Activated naive CD8-positive, alpha-beta T cell (primary cell): Measurements from ENCODE around the gene TMC6.
A peak's percentile ranks its signal among the peaks of the same experiment; 100 is the strongest.

Experiments
- H3K27ac Mint-ChIP-seq: one replicate; pipeline ENCODE4 v1.8.0; 2021; ENCODE audit warnings: mixed read lengths
- H3K27me3 Mint-ChIP-seq: one replicate; pipeline ENCODE4 v1.8.0; 2021; ENCODE audit warnings: mixed read lengths
- H3K36me3 Mint-ChIP-seq: one replicate; pipeline ENCODE4 v1.8.0; 2021; ENCODE audit warnings: mixed read lengths
- H3K4me1 Mint-ChIP-seq: one replicate; pipeline ENCODE4 v1.8.0; 2021; ENCODE audit warnings: low read depth, mixed read lengths
- H3K4me3 Mint-ChIP-seq: one replicate; pipeline ENCODE4 v1.8.0; 2021; ENCODE audit warnings: mild to moderate bottlenecking, mixed read lengths
- H3K9me3 Mint-ChIP-seq: one replicate; pipeline ENCODE4 v1.8.0; 2021; ENCODE audit warnings: low read depth, mixed read lengths

Gene TMC6

GRCh38 chr17:78164748-78165607 lies 36.4 kb upstream of the TMC6 start:
- Mint-ChIP-seq H3K9me3 (no peaks in the 10 kb centered on the region), H3K36me3 (no peaks in the 10 kb centered on the region), H3K4me3 (no peak overlapping the region), H3K27ac (no peak overlapping the region), H3K27me3 (no peaks in the 10 kb centered on the region), H3K4me1 (peaks cover 2% of the 10 kb centered on the region)

DNA sequence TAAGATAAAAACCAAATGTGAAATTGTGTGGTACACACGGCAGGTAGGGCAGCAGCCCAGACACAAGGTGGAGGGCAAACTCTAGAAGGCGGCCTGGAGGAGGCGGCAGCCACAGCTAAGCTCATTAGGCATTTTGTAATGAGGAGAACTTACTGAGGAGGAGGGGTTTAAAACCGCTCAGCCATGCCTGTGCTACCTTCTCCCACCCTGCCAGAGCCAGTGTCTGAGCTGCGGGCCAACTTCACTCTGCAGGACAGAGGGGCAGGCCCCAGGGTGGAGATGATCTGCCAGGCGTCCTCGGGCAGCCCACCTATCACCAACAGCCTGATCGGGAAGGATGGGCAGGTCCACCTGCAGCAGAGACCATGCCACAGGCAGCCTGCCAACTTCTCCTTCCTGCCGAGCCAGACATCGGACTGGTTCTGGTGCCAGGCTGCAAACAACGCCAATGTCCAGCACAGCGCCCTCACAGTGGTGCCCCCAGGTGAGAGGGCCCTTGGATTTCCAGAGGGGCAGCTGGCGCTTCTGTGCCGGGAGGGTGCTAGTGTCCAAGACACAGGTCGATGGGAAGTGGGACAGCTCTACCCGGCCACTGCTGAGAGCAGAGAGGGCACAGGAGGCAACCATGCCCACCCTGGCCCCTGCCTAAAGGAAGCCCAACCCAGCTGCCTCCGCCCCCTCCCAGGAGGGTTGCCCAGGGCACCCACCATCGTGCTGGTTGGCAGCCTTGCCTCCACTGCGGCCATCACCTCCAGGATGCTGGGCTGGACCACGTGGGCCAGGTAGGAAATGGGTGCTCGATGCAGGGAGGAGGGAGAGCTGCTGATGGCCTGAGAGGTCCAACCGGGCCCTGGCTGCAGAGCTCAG lies 35.6 kb upstream of the TMC6 start:
- H3K4me3 Mint-ChIP-seq: no peak overlapping the region

DNA sequence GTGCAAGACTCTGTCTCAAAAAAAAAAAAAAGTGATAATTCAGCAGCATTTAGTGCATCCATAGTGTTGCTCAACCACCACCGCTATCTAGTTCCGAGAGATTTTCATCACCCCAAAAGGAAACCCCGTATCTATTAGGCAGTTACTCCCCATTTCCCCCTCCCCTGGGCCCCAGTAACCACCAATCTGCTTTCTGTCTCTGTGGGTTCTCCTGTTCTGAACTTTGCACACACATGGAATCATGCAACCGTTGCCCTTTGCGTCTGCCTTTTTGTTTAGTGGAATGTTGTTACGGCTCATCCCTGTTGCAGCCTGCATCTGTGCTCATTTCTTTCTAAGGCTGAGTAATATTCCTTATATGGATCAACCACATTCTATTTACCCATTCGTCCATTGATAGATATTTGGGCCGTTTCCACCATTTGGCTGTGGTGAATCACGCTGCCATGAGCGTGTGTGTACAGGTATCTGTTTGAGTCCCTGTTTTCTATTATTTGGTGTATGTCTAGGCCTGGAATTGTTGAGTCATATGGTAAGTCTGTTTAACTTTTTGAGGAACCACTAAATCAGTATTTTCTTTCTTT lies 31.1 kb upstream of the TMC6 start:
- peak overlapping the region; percentile 31 for H3K27ac Mint-ChIP-seq
- H3K36me3 Mint-ChIP-seq: no peaks in the 10 kb centered on the region
- no peaks in the 10 kb centered on the region for H3K4me1 Mint-ChIP-seq
- no peaks in the 10 kb centered on the region for H3K9me3 Mint-ChIP-seq
- H3K27me3 Mint-ChIP-seq: no peaks in the 10 kb centered on the region
- H3K4me3 Mint-ChIP-seq: no peak overlapping the region

More for the DNA sequence above, 35.6 kb upstream of the TMC6 start:
- Mint-ChIP-seq H3K4me1 (peaks cover 2% of the 10 kb centered on the region), H3K27ac (no peak overlapping the region), H3K9me3 (no peaks in the 10 kb centered on the region), H3K27me3 (no peaks in the 10 kb centered on the region), H3K36me3 (no peaks in the 10 kb centered on the region)

DNA sequence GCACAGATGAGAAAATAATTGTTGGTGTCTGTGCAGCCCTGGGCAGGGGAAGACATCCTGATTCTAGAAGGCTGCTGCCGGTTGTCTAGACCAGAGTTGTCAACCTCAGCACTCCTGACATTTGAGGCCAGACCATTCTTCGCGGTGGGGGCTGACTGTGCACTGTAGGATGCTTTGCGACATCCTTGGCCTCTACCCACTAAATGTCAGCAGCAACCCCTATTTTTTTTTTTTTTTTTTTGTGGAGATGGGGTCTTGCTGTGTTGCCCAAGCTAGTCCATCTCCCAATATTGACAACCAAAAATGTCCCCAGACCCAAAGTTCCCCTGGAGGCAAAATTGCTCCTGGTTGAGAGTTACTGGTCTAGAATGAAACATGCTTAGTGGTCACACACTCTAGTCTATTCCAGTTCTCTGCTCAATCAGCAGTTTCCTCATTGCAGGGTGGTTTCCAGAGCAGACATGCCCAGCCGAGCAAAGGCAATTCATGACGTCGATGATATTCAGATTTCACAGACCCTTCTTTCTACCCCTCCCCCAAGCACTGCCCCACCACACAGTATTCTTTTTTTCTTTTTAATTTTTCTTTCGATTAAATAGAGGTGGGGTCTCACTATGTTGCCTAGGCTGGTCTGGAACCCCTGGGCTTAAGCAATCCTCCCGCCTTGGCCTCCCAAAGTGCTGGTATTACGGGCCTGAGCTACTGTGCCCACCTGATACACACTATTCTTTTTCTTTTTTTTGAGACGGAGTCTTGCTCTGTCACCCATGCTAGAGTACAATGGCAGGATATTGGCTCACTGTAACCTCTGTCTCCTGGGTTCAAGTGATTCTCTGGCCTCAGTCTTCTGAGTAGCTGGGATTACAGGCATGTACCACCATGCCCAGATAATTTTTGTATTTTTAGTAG lies 26.6 kb upstream of the TMC6 start:
- H3K36me3 Mint-ChIP-seq: no peaks in the 10 kb centered on the region
- no peak overlapping the region for H3K4me3 Mint-ChIP-seq
- no peaks in the 10 kb centered on the region for H3K9me3 Mint-ChIP-seq
- no peaks in the 10 kb centered on the region for H3K27me3 Mint-ChIP-seq
- H3K27ac Mint-ChIP-seq: peak overlapping the region; percentile 16
- no peaks in the 10 kb centered on the region for H3K4me1 Mint-ChIP-seq

DNA sequence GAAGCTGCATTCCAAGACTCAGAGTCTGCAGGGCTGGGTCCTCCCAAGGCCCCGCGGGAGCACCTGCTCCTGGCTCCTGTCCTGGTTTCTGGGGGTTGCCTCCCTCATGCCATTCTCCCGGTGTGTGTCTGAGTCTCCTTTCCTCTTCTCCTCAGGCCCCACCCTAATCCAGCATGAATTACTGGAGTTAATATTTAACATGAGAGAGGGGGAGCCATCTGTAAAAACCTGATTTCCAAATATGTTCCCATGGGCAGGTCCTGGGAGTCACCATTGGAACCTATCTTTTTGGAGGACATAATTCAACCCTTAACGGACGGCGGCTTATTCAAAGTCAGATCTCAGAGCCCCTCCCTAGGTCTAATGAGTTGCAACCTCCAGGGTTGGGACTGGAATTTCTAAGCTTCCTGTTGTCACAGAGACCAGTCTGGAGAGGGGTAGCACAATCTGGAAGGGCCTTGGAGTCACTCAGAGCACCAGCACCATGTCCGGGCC lies 23.0 kb upstream of the TMC6 start:
- peaks cover 11% of the 10 kb centered on the region for H3K4me1 Mint-ChIP-seq
- H3K27ac Mint-ChIP-seq: no peak overlapping the region
- H3K36me3 Mint-ChIP-seq: no peaks in the 10 kb centered on the region

GRCh38 chr17:78148286-78149016 lies 19.9 kb upstream of the TMC6 start:
- H3K9me3 Mint-ChIP-seq: no peaks in the 10 kb centered on the region
- no peak overlapping the region for H3K4me3 Mint-ChIP-seq
- no peaks in the 10 kb centered on the region for H3K27me3 Mint-ChIP-seq
- no peaks in the 10 kb centered on the region for H3K36me3 Mint-ChIP-seq
- peaks cover 20% of the 10 kb centered on the region for H3K4me1 Mint-ChIP-seq
- peak overlapping the region; percentile 6 for H3K27ac Mint-ChIP-seq

More for the DNA sequence above, 23.0 kb upstream of the TMC6 start:
- Mint-ChIP-seq H3K27me3 (no peaks in the 10 kb centered on the region), H3K4me3 (no peak overlapping the region), H3K9me3 (no peaks in the 10 kb centered on the region)

DNA sequence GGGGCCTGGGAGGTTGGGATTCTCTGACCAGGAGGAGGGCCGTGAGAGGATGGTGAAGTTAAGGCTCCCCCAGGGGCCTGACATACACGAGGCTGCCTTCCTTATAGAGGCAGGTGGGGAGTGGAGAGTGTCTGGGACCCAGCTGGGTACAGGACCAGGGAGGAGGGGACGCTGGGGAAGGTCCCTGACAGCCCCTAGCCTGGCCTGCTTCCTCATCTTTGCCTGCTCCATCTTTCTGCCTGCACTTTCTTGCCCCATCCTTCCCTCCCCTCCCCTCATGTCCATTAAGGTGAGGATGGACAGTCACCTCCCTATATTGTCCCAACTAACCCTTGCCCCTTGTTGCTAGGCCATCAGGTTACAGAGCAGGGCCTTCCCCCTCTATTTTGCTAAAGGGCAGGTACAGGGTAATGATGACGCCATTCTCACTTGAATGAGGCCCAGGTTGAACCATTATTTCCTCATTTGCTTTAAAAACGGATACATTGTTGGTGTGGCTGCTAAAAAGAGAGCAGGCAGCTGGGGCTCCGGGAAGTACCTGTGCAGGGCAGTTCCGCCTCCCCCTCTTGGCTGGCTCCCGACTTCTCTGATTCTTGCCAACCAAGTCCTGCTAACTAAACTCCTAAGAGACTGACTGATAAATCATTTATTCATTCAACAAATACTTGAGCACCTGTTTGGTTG lies 18.9 kb upstream of the TMC6 start:
- no peak overlapping the region for H3K27ac Mint-ChIP-seq
- H3K4me3 Mint-ChIP-seq: no peak overlapping the region
- no peaks in the 10 kb centered on the region for H3K36me3 Mint-ChIP-seq
- no peaks in the 10 kb centered on the region for H3K27me3 Mint-ChIP-seq
- H3K9me3 Mint-ChIP-seq: no peaks in the 10 kb centered on the region
- peaks cover 26% of the 10 kb centered on the region for H3K4me1 Mint-ChIP-seq

- Mint-ChIP-seq H3K4me3 (no peak overlapping the region), H3K27ac (no peak overlapping the region), H3K9me3 (no peaks in the 10 kb centered on the region), H3K27me3 (no peaks in the 10 kb centered on the region), H3K4me1 (peaks cover 32% of the 10 kb centered on the region), H3K36me3 (no peaks in the 10 kb centered on the region)
These were observed 18.3 kb upstream of the TMC6 start for GRCh38 chr17:78146881-78147280.

- Mint-ChIP-seq H3K4me1 (peaks cover 34% of the 10 kb centered on the region), H3K27ac (no peak overlapping the region)
These were observed 17.9 kb upstream of the TMC6 start for GRCh38 chr17:78146471-78146869.

DNA sequence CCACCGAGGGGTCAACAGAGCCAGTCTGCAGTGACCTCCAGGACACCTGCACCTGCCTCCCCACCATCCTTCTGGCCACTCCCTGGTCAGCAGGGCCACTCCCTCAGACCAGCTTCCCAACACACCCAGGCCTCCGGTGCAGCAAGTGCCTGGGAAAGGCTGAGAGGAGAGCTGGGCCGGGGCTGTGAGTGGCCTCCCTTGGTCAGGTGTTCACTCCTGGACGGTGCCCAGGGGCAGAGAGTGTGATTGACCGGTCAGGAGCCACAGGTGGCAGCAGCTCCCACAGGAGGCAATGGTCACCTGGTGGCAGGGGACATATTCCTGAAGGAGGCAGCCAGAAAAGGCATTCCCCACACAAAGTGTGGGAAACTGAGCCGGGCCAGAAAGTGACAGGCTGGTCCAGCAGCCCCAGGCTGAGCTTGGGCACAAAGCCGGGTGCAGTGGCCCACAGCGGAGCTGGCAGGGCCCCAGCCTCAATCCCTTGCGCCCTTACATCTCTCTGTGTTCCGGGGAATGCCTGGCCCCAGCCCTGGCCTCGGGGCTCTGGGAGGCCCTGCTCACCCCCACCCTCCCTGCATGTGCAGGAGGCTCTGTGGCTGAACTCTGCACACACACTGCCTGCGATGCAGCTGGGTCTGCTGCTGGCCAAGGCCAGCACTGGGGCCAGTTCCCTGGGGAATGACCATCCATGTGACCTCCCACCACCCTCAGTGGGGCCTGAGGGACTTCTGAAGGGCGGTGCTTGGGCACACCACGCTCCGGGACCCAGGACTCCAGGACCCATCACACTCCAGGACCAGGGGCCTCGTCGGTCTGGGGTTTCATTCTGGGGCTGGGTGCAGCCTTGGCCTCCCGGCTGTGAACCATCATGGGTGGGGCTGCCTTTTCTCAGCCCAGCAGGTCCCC lies 16.4 kb upstream of the TMC6 start:
- no peaks in the 10 kb centered on the region for H3K27me3 Mint-ChIP-seq
- no peak overlapping the region for H3K4me3 Mint-ChIP-seq
- H3K4me1 Mint-ChIP-seq: peaks cover 41% of the 10 kb centered on the region
- no peaks in the 10 kb centered on the region for H3K9me3 Mint-ChIP-seq
- H3K36me3 Mint-ChIP-seq: no peaks in the 10 kb centered on the region
- no peak overlapping the region for H3K27ac Mint-ChIP-seq

More at GRCh38 chr17:78146471-78146869, 17.9 kb upstream of the TMC6 start:
- H3K4me3 Mint-ChIP-seq: no peak overlapping the region
- no peaks in the 10 kb centered on the region for H3K27me3 Mint-ChIP-seq
- no peaks in the 10 kb centered on the region for H3K9me3 Mint-ChIP-seq
- no peaks in the 10 kb centered on the region for H3K36me3 Mint-ChIP-seq

DNA sequence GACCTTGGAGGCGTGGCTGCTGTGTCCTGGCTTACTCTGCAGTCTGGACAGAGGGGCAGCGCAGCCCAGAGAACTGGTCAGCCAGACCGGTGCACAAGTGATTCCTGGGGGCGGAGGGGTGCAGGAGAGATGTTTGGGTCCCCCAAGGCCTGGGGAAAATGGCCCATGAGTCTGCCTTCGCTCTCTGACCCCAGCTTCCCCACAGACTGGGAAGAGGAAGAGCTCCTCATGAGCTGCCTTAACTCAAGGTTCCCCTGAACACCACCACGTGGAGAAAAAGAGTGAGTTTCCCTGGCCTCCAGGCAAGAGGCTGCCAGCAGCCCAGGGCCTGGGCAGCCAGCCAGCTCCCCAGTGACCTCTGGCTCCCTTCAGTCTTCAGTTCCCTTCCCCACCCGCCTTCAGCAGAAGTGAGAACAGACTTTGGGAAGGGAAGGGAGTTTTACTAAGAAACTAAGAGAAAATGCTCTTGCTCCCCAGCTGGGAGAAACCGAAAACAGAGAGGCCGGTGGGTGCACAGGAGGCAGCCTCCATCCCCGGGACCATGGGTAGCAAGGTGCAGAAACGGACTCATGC lies 15.7 kb upstream of the TMC6 start:
- Mint-ChIP-seq H3K9me3 (no peaks in the 10 kb centered on the region), H3K27me3 (no peaks in the 10 kb centered on the region), H3K4me3 (no peak overlapping the region), H3K27ac (peak overlapping the region; percentile 34), H3K4me1 (peaks cover 43% of the 10 kb centered on the region), H3K36me3 (no peaks in the 10 kb centered on the region)
